Spleen (tissue), 11 donors: ENCODE results near the gene CD84. TPM values are rescaled to one million over a fixed set of nuclear protein-coding genes. Genes with fewer than 3 reads are reported as not detected.
"Not testable (repeated sequence)": the region's sequence is repeated elsewhere in the genome, so short reads cannot be mapped to it uniquely, and the experiment has no call there.

Experiments used
- DNase-seq: peaks from one replicate; pipeline ENCODE4 v3.0.0-alpha.2; 2020
- H3K27ac ChIP-seq, 8 donors: fragments of 200-600 bp; sonication (generic) in 7 of 8; 1 replicate in 4 of 8; 2 replicates in 4 of 8; pipeline versions ENCODE4 v1.5.0 to v1.8.0; 2016 to 2021; ENCODE audit warnings: inconsistent platforms in 4 of 8, mild to moderate bottlenecking in 4 of 8, moderate library complexity in 1 of 8
- H3K27me3 ChIP-seq, 7 donors: fragments of 200-600 bp; sonication (generic) in 6 of 7; replicated peaks in 1 of 7; 1 replicate in 4 of 7; 2 replicates in 3 of 7; pipeline versions ENCODE4 v1.5.0 to v1.8.0; 2016 to 2021; ENCODE audit warnings: inconsistent platforms in 3 of 7, mild to moderate bottlenecking in 1 of 7
- H3K36me3 ChIP-seq, 6 donors: fragments of 200-600 bp; sonication (generic) in 5 of 6; 1 replicate in 4 of 6; 2 replicates in 2 of 6; pipeline versions ENCODE4 v1.5.0 to v1.8.0; 2016 to 2021; ENCODE audit warnings: inconsistent platforms in 2 of 6
- H3K4me1 ChIP-seq, 6 donors: fragments of 200-600 bp; sonication (generic) in 5 of 6; 1 replicate in 3 of 6; 2 replicates in 3 of 6; pipeline versions ENCODE4 v1.5.0 to v1.8.0; 2016 to 2021; ENCODE audit warnings: inconsistent platforms in 3 of 6
- H3K4me3 ChIP-seq, 8 donors: fragments of 200-600 bp; sonication (generic) in 7 of 8; 1 replicate in 4 of 8; 2 replicates in 4 of 8; pipeline versions ENCODE4 v1.5.0 to v1.8.0; 2016 to 2021; ENCODE audit warnings: inconsistent platforms in 4 of 8, mild to moderate bottlenecking in 4 of 8, moderate library complexity in 2 of 8
- H3K9me3 ChIP-seq, 8 donors: fragments of 200-600 bp; sonication (generic) in 7 of 8; 1 replicate in 4 of 8; 2 replicates in 4 of 8; pipeline versions ENCODE4 v1.5.0 to v1.8.0; 2016 to 2021; ENCODE audit warnings: inconsistent platforms in 4 of 8
- CTCF ChIP-seq, 11 experiments: fragments of 200-600 bp in 7 of 11; fragments of 450-650 bp in 4 of 11; sonication (generic) in 4 of 11; IDR thresholded peaks in 8 of 11; conservative IDR thresholded peaks in 3 of 11; 1 replicate in 7 of 11; 2 replicates in 4 of 11; pipeline versions ENCODE4 v1.4.0 to v1.8.0; 2016 to 2021; ENCODE audit warnings: antibody characterized with exemption in 11 of 11, inconsistent platforms in 4 of 11, mild to moderate bottlenecking in 1 of 11
- POLR2A ChIP-seq, 3 donors: fragments of 450-650 bp; IDR thresholded peaks; one replicate each; pipeline ENCODE4 v1.5.1; 2017; ENCODE audit warnings: antibody characterized with exemption in 3 of 3, mild to moderate bottlenecking in 1 of 3
- POLR2AphosphoS5 ChIP-seq, 3 donors: sonication (generic); formaldehyde crosslinking; IDR thresholded peaks; one replicate each; pipeline ENCODE4 v1.5.1; 2017; ENCODE audit warnings: antibody characterized with exemption in 3 of 3
- WGBS, 5 donors: extraction: QIAGEN DNeasy Blood & Tissue Kit in 3 of 5; methylation state at CpG; one replicate each; pipeline versions ENCODE4 v1.1.5 to v1.1.7; 2013 to 2018; 5-methylcytosine and 5-hydroxymethylcytosine counted together
- intact Hi-C: fragments of 100-400 bp; cut with DNase I; formaldehyde crosslinking; loops from one replicate; pipeline ENCODE4 v1.15.0; 2023; ENCODE audit warnings: low total_unique reads
- polyA plus RNA-seq, 3 donors: library from polyadenylated mRNA; stranded (reverse); fragments of 200-250 nt; gene quantifications; one replicate each; pipeline ENCODE4 v1.2.1, GENCODE V29; 2013
- total RNA-seq, 7 donors: library from RNA; depleted of rRNA in 3 of 7; stranded (reverse); fragments of >200 nt in 3 of 7; fragmentation: NEBNext Ultra II Directional in 4 of 7; extraction: Animal tissue kit (Norgen Biotek cat#: 25700) in 4 of 7; gene quantifications; one replicate each; pipeline versions ENCODE4 v1.1.0 to v1.2.1, GENCODE V29; 2016 to 2021
- donor health status: healthy with polysubstance abuse.
- donor health status: DM: no; HTN: no; CAD: no; lungs with moderate emphysema.
- donor health status: DM: no; HTN: no; CAD: no.
- donor health status: Bipolar disorder and iron deficiency.
- donor health status: healthy.
- donor health status: DM: no; HTN: no; CAD: no.
- donor health status: DM: yes; HTN: yes; CAD: no.

The CD84 gene
- total and polyA plus RNA-seq, 10 donors = 4.7 to 76.1 (median 60.0) TPM

GRCh38 chr1:160584784-160585183 lies 5.5 kb upstream of the CD84 start:
- intact Hi-C loops = no loop called here
- peaks cover 0 to 10% (median 0%) of the 10 kb centered on the region in 8 donors for H3K9me3 ChIP-seq
- H3K27me3 ChIP-seq = no peaks in the 10 kb centered on the region
- H3K4me3 ChIP-seq = no peak overlapping the region
- DNase-seq = no peak
- no peaks in the 10 kb centered on the region for H3K36me3 ChIP-seq
- peaks cover 1 to 12% (median 8%) of the 10 kb centered on the region in 6 donors for H3K4me1 ChIP-seq
- TF ChIP-seq POLR2AphosphoS5 (IDR thresholded peaks at IDR 0.05) = no peak
- TF ChIP-seq POLR2A (IDR thresholded peaks at IDR 0.05) = no peak
- TF ChIP-seq CTCF (IDR thresholded peaks at IDR 0.05 in 8 of 11, conservative IDR thresholded peaks at IDR 0.05 in 3 of 11) = no peak
- 80 to 100% (median 86%) methylated on average over 1 of the region's 1 CpG for WGBS, 5 donors
- no peak overlapping the region for H3K27ac ChIP-seq

- 89 to 99% (median 96%) methylated on average over 2 of the region's 2 CpGs for WGBS, 5 donors
- H3K36me3 ChIP-seq, intact Hi-C loops, H3K4me3 ChIP-seq, H3K27ac ChIP-seq, H3K9me3 ChIP-seq, DNase-seq, H3K27me3 ChIP-seq: not testable (repeated sequence)
- H3K4me1 ChIP-seq = peaks cover 4 to 28% (median 13%) of the 10 kb centered on the region in 6 donors
Measured at GRCh38 chr1:160582976-160583375, 3.7 kb upstream of the CD84 start.

DNA sequence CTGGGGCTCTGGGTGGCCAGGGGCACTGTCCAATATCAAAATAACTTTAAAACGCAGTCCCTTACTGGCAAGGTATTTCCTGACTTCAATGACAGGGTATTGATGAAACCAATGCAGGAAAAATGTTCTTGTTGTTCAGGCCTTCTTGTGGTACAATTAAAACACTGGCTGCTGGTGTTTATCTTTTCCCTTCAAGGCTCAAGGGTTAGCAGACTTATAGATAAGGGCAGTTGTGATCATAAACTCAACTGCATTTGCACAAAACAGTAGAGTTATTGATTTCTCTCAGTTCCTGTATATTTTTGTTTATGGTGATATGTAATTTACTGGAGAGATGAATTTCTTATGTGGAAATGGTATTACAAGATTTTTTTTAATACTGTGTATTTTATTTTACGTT lies 2.7 kb upstream of the CD84 start:
- H3K36me3 ChIP-seq = no peaks in the 10 kb centered on the region
- WGBS, 5 donors = 66 to 91% (median 75%) methylated on average over 2 of the region's 2 CpGs

DNA sequence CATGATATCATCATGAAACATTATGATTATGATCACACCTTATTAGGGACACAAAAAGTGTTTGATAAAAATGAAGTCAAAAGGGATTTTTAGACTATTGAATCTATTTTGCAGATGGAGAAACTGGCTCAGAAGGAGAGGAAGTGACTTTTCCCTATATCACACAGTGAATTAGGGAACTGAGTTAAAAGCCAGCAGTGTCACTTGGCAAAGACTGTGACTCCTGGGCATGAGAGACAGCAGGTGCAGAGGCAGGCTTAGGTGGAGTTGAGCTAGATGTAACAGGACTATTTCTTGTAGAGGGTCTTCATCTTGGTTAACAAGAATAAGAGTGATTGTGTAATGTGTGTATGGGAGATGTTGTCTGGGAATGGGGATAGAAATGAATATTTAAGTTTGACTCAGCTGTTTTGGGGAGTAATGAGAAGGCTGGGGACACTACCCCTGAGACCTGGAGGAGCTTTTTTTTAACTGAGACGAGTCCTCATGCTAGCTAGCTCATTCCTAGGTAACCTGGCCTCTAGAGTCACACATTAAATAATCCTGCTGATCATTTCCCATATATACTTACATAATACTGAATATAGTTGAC lies 1.0 kb upstream of the CD84 start:
- 54 to 68% (median 59%) methylated on average over 1 of the region's 1 CpG for WGBS, 5 donors
- peak overlapping the region in 7 of 8 donors; percentile 17 to 90 (median 61) for H3K27ac ChIP-seq
- no peak overlapping the region for H3K4me3 ChIP-seq
- no peaks in the 10 kb centered on the region for H3K27me3 ChIP-seq
- no peak for DNase-seq
- peaks cover 0 to 10% (median 0%) of the 10 kb centered on the region in 8 donors for H3K9me3 ChIP-seq
- TF ChIP-seq POLR2AphosphoS5 (IDR thresholded peaks at IDR 0.05) (no peak), CTCF (IDR thresholded peaks at IDR 0.05 in 8 of 11, conservative IDR thresholded peaks at IDR 0.05 in 3 of 11) (no peak), POLR2A (IDR thresholded peaks at IDR 0.05) (no peak)
- no peaks in the 10 kb centered on the region for H3K36me3 ChIP-seq
- intact Hi-C loops = no loop called here
- H3K4me1 ChIP-seq = peaks cover 4 to 54% (median 29%) of the 10 kb centered on the region in 6 donors

More for the DNA sequence above, 2.7 kb upstream of the CD84 start:
- H3K9me3 ChIP-seq = peaks cover 0 to 10% (median 0%) of the 10 kb centered on the region in 8 donors
- peak overlapping the region in 2 of 8 donors; percentile 49 to 86 for H3K27ac ChIP-seq
- intact Hi-C loops = no loop called here
- peaks cover 4 to 38% (median 15%) of the 10 kb centered on the region in 6 donors for H3K4me1 ChIP-seq
- H3K4me3 ChIP-seq = no peak overlapping the region
- DNase-seq = no peak
- H3K27me3 ChIP-seq = no peaks in the 10 kb centered on the region
- TF ChIP-seq CTCF (IDR thresholded peaks at IDR 0.05 in 8 of 11, conservative IDR thresholded peaks at IDR 0.05 in 3 of 11) (no peak), POLR2A (IDR thresholded peaks at IDR 0.05) (no peak), POLR2AphosphoS5 (IDR thresholded peaks at IDR 0.05) (no peak)
